ENCODE data around the gene OSGIN1.

Gene OSGIN1

GRCh38 chr16:83914091-83914710 lies 38.8 kb upstream of the OSGIN1 start:
- DNase-seq (ENCODE audit: low read depth in 1 of 2, low spot score in 1 of 2), result no peak
- TF ChIP-seq CTCF (IDR thresholded peaks at IDR 0.05; ENCODE audit: insufficient read depth, low read length) (no peak), GABPA (IDR thresholded peaks at IDR 0.05; ENCODE audit: low read depth) (no peak), POLR2AphosphoS5 (IDR thresholded peaks at IDR 0.05; ENCODE audit: low read depth) (no peak), SPI1 (IDR thresholded peaks at IDR 0.05; ENCODE audit: borderline replicate concordance, low read depth) (no peak), REST (IDR thresholded peaks at IDR 0.05; ENCODE audit: insufficient replicate concordance, low read depth) (no peak)
- no peak overlapping the region for H3K27ac ChIP-seq (replicated peaks)

GRCh38 chr16:83915081-83915480 lies 38.0 kb upstream of the OSGIN1 start:
- TF ChIP-seq CTCF (IDR thresholded peaks at IDR 0.05; ENCODE audit: insufficient read depth, low read length), result no peak
- no peak for TF ChIP-seq POLR2AphosphoS5 (IDR thresholded peaks at IDR 0.05; ENCODE audit: low read depth)
- TF ChIP-seq GABPA (IDR thresholded peaks at IDR 0.05; ENCODE audit: low read depth), result no peak
- TF ChIP-seq REST (IDR thresholded peaks at IDR 0.05; ENCODE audit: insufficient replicate concordance, low read depth), result no peak
- no peak for TF ChIP-seq SPI1 (IDR thresholded peaks at IDR 0.05; ENCODE audit: borderline replicate concordance, low read depth)

More at GRCh38 chr16:83914091-83914710, 38.8 kb upstream of the OSGIN1 start:
- Histone ChIP-seq H3K4me3 (replicated peaks; ENCODE audit: insufficient read depth, low read length) (no peak overlapping the region), H3K27me3 (ENCODE audit: insufficient read depth, poor library complexity, severe bottlenecking) (no peaks in the 10 kb centered on the region)

GRCh38 chr16:83915491-83915890 lies 37.5 kb upstream of the OSGIN1 start:
- Histone ChIP-seq H3K27ac (replicated peaks) (no peak overlapping the region), H3K4me3 (replicated peaks; ENCODE audit: insufficient read depth, low read length) (no peak overlapping the region), H3K27me3 (ENCODE audit: insufficient read depth, poor library complexity, severe bottlenecking) (no peaks in the 10 kb centered on the region)
- TF ChIP-seq SPI1 (IDR thresholded peaks at IDR 0.05; ENCODE audit: borderline replicate concordance, low read depth) (no peak), CTCF (IDR thresholded peaks at IDR 0.05; ENCODE audit: insufficient read depth, low read length) (no peak), GABPA (IDR thresholded peaks at IDR 0.05; ENCODE audit: low read depth) (no peak), POLR2AphosphoS5 (IDR thresholded peaks at IDR 0.05; ENCODE audit: low read depth) (no peak), REST (IDR thresholded peaks at IDR 0.05; ENCODE audit: insufficient replicate concordance, low read depth) (no peak)
- no peak for DNase-seq (ENCODE audit: low read depth in 1 of 2, low spot score in 1 of 2)

More at GRCh38 chr16:83915081-83915480, 38.0 kb upstream of the OSGIN1 start:
- Histone ChIP-seq H3K27ac (replicated peaks) (no peak overlapping the region), H3K27me3 (ENCODE audit: insufficient read depth, poor library complexity, severe bottlenecking) (no peaks in the 10 kb centered on the region), H3K4me3 (replicated peaks; ENCODE audit: insufficient read depth, low read length) (no peak overlapping the region)
- DNase-seq (ENCODE audit: low read depth in 1 of 2, low spot score in 1 of 2), result no peak
